Measurements from ENCODE around the gene GYS2. TPM values are rescaled to one million over a fixed set of nuclear protein-coding genes. Genes with fewer than 3 reads are reported as not detected.

Gene GYS2
- total and polyA plus RNA-seq, 2 of the 4 experiments (the other 2 are of a cell fraction) = not detected

- intact Hi-C loops (cut with micrococcal nuclease) = loop anchor here (10.0 kb wide), 1 partner anchor 415 kb away; no protein-coding TSS in a partner anchor
- Histone ChIP-seq H2AK9ac (replicated peaks; ENCODE audit: low read depth, low read length, poor library complexity) (no peak overlapping the region), H2BK5ac (ENCODE audit: low read depth, low read length, poor library complexity, severe bottlenecking) (no peak overlapping the region), H3K4me3 (ENCODE audit: insufficient read depth, low read depth, low read length) (no peak overlapping the region), H3K9me3 (ENCODE audit: control insufficient read depth, insufficient read depth, low read length) (no peaks in the 10 kb centered on the region), H3K36me3 (ENCODE audit: control insufficient read depth, insufficient read depth, low read length) (no peaks in the 10 kb centered on the region), H3K14ac (replicated peaks; ENCODE audit: low read depth, low read length) (no peak overlapping the region), H2BK120ac (ENCODE audit: low read depth, low read length) (no peak overlapping the region), H3K27me3 (ENCODE audit: control insufficient read depth, insufficient read depth, low read length) (0 out of 2 replicates have a peak, but pooled peaks cover 2% of the 10 kb centered on the region), H3K18ac (ENCODE audit: low read depth, low read length) (no peak overlapping the region), H3K27ac (ENCODE audit: insufficient read depth, low read length) (no peak overlapping the region), H3K4me2 (ENCODE audit: low read depth, low read length) (no peak overlapping the region), H4K91ac (ENCODE audit: insufficient read depth, low read depth, low read length) (no peak overlapping the region), H3K79me1 (ENCODE audit: low read depth in 1 of 2, low read length in 2 of 2) (no peaks in the 10 kb centered on the region), H2BK15ac (ENCODE audit: low read depth, low read length) (no peak overlapping the region), H4K8ac (ENCODE audit: low read depth in 2 of 2, low read length in 2 of 2) (no peak overlapping the region), H2AK5ac (ENCODE audit: low read depth, low read length) (no peak overlapping the region), H3K9ac (ENCODE audit: low read depth, low read length) (no peak overlapping the region), H3K4me1 (ENCODE audit: control insufficient read depth, insufficient read depth, low read length) (no peaks in the 10 kb centered on the region), H4K20me1 (ENCODE audit: insufficient read depth, low read length) (no peaks in the 10 kb centered on the region), H3K23ac (ENCODE audit: low read depth, low read length) (no peak overlapping the region), H3K9me1 (ENCODE audit: insufficient read depth, low read length) (no peaks in the 10 kb centered on the region), H2AFZ (replicated peaks; ENCODE audit: low read length, poor library complexity) (no peak overlapping the region), H4K5ac (ENCODE audit: low read depth, low read length) (no peak overlapping the region), H3K4ac (ENCODE audit: low read depth, low read length) (no peak overlapping the region), H2BK20ac (ENCODE audit: low read depth, low read length) (no peak overlapping the region), H3K56ac (ENCODE audit: extremely low read depth, insufficient read depth, low read length) (no peak overlapping the region)
- dilution Hi-C loops (cut with HindIII; ENCODE audit: low sequenced_read_pairs, unreplicated experiment) = no loop called here
- CTCF ChIA-PET = no interaction called here
- WGBS, 2 experiments (ENCODE audit: extremely low coverage in 2 of 2, insufficient read length in 1 of 2) = no CpG with 5 or more reads among the region's 5 CpGs
- ATAC-seq (ENCODE audit: low read depth) (no peak), DNase-seq (no peak)
- BruUV-seq (replicated peaks) = no TSS peak
- in situ Hi-C loops (cut with MboI; ENCODE audit: low sequenced_read_pairs) = loop anchor here (10.0 kb wide), 1 partner anchor 75 kb away; no protein-coding TSS in a partner anchor
- POLR2A ChIA-PET (ENCODE audit: unreplicated experiment) = no interaction called here
- TF ChIP-seq ELK1 (IDR thresholded peaks at IDR 0.05; ENCODE audit: borderline replicate concordance, low read depth, low read length) (no peak), MAFK (IDR thresholded peaks at IDR 0.05; ENCODE audit: low read depth, low read length) (no peak), RFX5 (IDR thresholded peaks at IDR 0.05; ENCODE audit: low read depth, low read length) (no peak), RCOR1 (IDR thresholded peaks at IDR 0.05; ENCODE audit: insufficient replicate concordance, low read length) (no peak), NFE2L2 (IDR thresholded peaks at IDR 0.05; ENCODE audit: low read depth, low read length) (no peak), MXI1 (IDR thresholded peaks at IDR 0.05; ENCODE audit: borderline replicate concordance, low read depth, low read length) (no peak), MAZ (IDR thresholded peaks at IDR 0.05; ENCODE audit: borderline replicate concordance, low read depth, low read length) (no peak), BHLHE40 (IDR thresholded peaks at IDR 0.05; ENCODE audit: low read depth, low read length) (no peak), SMC3 (IDR thresholded peaks at IDR 0.05; ENCODE audit: low read depth, low read length) (no peak), FOS (IDR thresholded peaks at IDR 0.05; ENCODE audit: low read depth, low read length) (no peak), CHD1 (IDR thresholded peaks at IDR 0.05; ENCODE audit: low read depth, low read length) (no peak), CTCF (conservative IDR thresholded peaks at IDR 0.05; ENCODE audit: low read depth, low read length) (no peak), CEBPB (IDR thresholded peaks at IDR 0.05; ENCODE audit: low read depth, low read length) (no peak), USF2 (IDR thresholded peaks at IDR 0.05; ENCODE audit: low read depth, low read length) (no peak), POLR2A (IDR thresholded peaks at IDR 0.05; ENCODE audit: low read depth, low read length) (no peak), RAD21 (IDR thresholded peaks at IDR 0.05; ENCODE audit: low read length) (no peak)
Measured at GRCh38 chr12:21600196-21600595, 4.5 kb downstream of the GYS2 start.

All from IMR-90 (cell line).